ENCODE measurements around the gene ZNF584. TPM values are rescaled to one million over a fixed set of nuclear protein-coding genes. Genes with fewer than 3 reads are reported as not detected.

Gene ZNF584
- total RNA-seq, 4 donors from 2014 or later, result 3.4 to 8.3 (median 7.3) TPM

DNA sequence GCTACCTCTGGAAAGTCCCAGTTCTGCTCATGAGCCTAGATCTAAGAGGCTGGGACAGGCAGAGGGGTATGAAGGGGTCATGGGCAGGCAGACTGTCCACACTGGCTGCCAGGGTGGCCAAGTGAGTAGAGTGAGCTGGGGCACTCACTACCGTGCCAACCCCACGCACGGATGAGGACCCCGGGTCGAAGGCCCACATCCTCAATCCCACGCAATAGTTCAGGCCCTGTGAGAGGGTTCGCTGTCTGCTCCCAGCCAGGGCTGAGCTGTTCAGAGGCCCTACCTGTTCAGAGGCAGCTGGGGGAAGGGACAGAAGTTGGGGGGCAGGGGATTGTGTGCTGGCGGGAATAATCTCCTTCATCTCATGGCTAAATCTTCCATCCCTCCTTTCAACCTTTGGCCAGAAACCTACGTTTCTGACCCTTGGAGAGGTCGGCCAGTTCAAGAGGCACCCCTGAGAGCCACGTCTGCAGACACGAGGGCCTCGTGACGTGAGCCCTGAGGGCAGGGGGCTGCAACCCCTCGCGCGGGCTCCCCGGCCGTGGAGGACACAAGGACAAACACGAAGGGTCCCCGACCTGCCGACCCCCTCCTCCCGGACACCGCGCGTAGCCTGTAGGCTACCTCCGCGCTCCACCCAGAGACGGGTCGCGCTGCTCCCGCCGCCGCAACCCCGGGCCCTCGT lies 22.4 kb upstream of the ZNF584 start:
- in situ Hi-C loops (cut with MboI; ENCODE audit: low pct_ligation_motif_present in 1 of 4, low pct_unique_long_range_greater_than_20kb in 1 of 4, low sequenced_read_pairs in 3 of 4), result no loop called here
- Histone ChIP-seq H3K36me3 (peaks cover 0 to 9% (median 3%) of the 10 kb centered on the region in 4 donors), H3K27ac (peak overlapping the region; percentile 99), H3K9me3 (no peaks in the 10 kb centered on the region), H3K4me3 (peak overlapping the region; percentile 46 to 80 (median 68)), H3K27me3 (no peaks in the 10 kb centered on the region), H3K4me1 (peaks cover 17 to 46% (median 30%) of the 10 kb centered on the region in 4 donors)
- 9% methylated on average over 32 of the region's 36 CpGs; no CpG with 5 or more reads in 1 of the 2 donors for WGBS, 2 donors (ENCODE audit: low coverage in 1 of 2)
- intact Hi-C loops (cut with DNase I; ENCODE audit: low total_unique reads), result loop anchor here (2.0 kb wide), 1 partner anchor 15 kb away; no protein-coding TSS in a partner anchor
- TF ChIP-seq POLR2A (IDR thresholded peaks at IDR 0.05) (no peak), EP300 (IDR thresholded peaks at IDR 0.05; ENCODE audit: low read depth) (no peak), POLR2AphosphoS5 (IDR thresholded peaks at IDR 0.05) (no peak)
- TF ChIP-seq, protein P1, sequence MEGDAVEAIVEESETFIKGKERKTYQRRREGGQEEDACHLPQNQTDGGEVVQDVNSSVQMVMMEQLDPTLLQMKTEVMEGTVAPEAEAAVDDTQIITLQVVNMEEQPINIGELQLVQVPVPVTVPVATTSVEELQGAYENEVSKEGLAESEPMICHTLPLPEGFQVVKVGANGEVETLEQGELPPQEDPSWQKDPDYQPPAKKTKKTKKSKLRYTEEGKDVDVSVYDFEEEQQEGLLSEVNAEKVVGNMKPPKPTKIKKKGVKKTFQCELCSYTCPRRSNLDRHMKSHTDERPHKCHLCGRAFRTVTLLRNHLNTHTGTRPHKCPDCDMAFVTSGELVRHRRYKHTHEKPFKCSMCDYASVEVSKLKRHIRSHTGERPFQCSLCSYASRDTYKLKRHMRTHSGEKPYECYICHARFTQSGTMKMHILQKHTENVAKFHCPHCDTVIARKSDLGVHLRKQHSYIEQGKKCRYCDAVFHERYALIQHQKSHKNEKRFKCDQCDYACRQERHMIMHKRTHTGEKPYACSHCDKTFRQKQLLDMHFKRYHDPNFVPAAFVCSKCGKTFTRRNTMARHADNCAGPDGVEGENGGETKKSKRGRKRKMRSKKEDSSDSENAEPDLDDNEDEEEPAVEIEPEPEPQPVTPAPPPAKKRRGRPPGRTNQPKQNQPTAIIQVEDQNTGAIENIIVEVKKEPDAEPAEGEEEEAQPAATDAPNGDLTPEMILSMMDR (IDR thresholded peaks at IDR 0.05), result no peak
- no peak for DNase-seq

DNA sequence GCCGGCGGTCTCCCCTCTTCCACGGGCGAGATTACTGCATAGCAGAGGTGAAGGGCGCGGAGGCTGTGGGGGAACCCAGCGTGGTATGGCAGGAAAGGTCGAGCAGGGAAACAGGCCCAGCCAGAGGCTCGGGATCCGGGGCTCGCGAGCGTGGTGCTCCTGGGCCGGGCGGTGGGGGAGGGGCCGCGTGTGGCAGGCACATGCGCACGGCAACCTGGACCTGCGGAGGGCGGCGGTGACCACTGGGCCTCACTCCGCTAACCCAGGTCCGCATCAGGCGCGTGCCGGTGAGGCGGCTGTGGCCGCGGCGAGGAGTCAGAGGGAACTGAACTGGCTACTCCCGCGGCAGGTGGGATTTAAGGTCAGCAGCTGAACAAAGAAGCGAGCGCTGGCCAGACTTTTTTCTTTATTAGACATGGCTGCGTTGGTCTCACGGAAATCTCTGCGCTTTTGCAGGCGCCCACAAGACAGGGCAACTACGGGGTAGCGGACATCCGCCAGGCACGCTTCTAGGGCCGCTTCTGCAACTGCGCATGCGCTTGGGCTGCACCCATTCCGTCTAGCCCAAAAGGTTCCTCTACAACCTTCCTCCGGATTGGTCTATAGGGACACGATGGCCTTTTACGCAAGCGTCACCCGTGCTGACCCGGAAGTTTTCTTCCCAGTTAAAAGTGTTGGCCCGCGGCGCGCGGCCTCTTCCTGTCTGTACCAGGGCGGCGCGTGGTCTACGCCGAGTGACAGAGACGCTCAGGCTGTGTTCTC lies 21.7 kb upstream of the ZNF584 start, which contains the start of gene RPS5:
TSS of gene RPS5 (plus strand) at position 694 of the 762 bp plus-strand sequence. CDS start 869 bp downstream, outside the sequence.
- DNase-seq, result peak; percentile 96
- H3K27ac ChIP-seq, result peak within 1 kb of the TSS; percentile 99
- H3K4me1 ChIP-seq, result peaks cover 17 to 42% (median 25%) of the 10 kb centered on the region in 4 donors

DNA sequence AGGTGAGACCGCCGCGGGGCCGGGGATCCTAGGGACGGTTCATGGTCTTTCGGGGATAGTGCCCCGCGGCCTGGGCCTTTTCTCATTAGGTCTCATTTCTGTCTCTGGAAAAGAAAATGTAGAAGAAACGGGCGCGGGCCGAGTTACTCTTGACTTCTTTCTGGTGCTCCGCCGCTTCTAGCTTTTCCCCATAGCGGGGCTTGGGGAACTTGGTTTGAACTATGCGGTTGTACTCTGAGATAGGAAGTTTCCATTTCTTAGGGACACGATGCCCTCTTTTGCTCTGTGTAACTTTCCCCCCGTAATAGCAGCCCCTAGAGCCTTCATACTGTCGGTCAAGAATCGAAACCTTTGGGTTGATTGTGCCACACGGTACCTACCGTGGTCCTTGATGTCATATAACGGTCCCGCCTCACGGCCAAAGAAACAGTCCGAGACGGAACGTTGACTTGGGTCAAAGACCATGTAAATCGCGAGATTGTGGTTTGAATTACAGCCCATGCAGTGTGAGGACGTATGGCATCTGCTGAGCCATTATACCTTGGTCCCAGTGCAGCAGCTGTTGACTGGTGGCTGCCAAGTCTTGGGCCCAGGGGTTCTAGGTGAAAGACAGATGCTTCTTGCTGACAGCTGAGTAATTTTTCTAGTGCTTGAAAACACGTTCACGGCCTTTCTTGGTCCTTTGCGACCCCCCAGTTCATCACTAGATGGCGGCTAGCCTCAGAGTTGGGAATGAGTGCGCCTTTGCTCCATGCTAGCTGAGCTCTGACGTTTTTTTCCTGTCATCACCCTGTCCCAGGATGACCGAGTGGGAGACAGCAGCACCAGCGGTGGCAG lies 20.9 kb upstream of the ZNF584 start:
- 8% methylated on average over 38 of the region's 39 CpGs; no CpG with 5 or more reads in 1 of the 2 donors for WGBS, 2 donors (ENCODE audit: low coverage in 1 of 2)
- no peak for DNase-seq
- intact Hi-C loops (cut with DNase I; ENCODE audit: low total_unique reads), result loop anchor here (2.0 kb wide), 1 partner anchor 13 kb away; no protein-coding TSS in a partner anchor
- peaks cover 17 to 35% (median 22%) of the 10 kb centered on the region in 4 donors for H3K4me1 ChIP-seq
- peaks cover 0 to 23% (median 3%) of the 10 kb centered on the region in 4 donors for H3K36me3 ChIP-seq
- in situ Hi-C loops (cut with MboI; ENCODE audit: low pct_ligation_motif_present in 1 of 4, low pct_unique_long_range_greater_than_20kb in 1 of 4, low sequenced_read_pairs in 3 of 4), result no loop called here
- peak overlapping the region; percentile 99 for H3K27ac ChIP-seq
- no peaks in the 10 kb centered on the region for H3K27me3 ChIP-seq
- peak overlapping the region; percentile 43 to 80 (median 68) for H3K4me3 ChIP-seq
- TF ChIP-seq POLR2A (IDR thresholded peaks at IDR 0.05) (no peak), POLR2AphosphoS5 (IDR thresholded peaks at IDR 0.05) (no peak), EP300 (IDR thresholded peaks at IDR 0.05; ENCODE audit: low read depth) (no peak)
- TF ChIP-seq, protein P1 (IDR thresholded peaks at IDR 0.05), result no peak
- H3K9me3 ChIP-seq, result no peaks in the 10 kb centered on the region

More for the DNA sequence above, 21.7 kb upstream of the ZNF584 start, which contains the start of gene RPS5:
- Histone ChIP-seq H3K27me3 (no peaks in the 10 kb centered on the region), H3K9me3 (no peaks in the 10 kb centered on the region), H3K4me3 (peak within 1 kb of the TSS; percentile 46 to 80 (median 68)), H3K36me3 (peaks cover 0 to 16% (median 3%) of the 10 kb centered on the region in 4 donors)
- in situ Hi-C loops (cut with MboI; ENCODE audit: low pct_ligation_motif_present in 1 of 4, low pct_unique_long_range_greater_than_20kb in 1 of 4, low sequenced_read_pairs in 3 of 4) (no loop called here), intact Hi-C loops (cut with DNase I; ENCODE audit: low total_unique reads) (loop anchor here (2.0 kb wide), 1 partner anchor 14 kb away; no protein-coding TSS in a partner anchor)
- WGBS, 2 donors (ENCODE audit: low coverage in 1 of 2), result 0 to 1% methylated on average over 8 to 45 of the region's 64 CpGs
- TF ChIP-seq, protein P1 (IDR thresholded peaks at IDR 0.05), result peak in 1 of 5 experiments; percentile 27
- TF ChIP-seq EP300 (IDR thresholded peaks at IDR 0.05; ENCODE audit: low read depth), result no peak
- peak; percentile 81 for TF ChIP-seq POLR2A (IDR thresholded peaks at IDR 0.05)
- peak; percentile 66 to 91 (median 87) for TF ChIP-seq POLR2AphosphoS5 (IDR thresholded peaks at IDR 0.05)

All from transverse colon (tissue), 4 donors.